ENCODE data around the gene UTP11.

UTP11 gene

GRCh38 chr1:38018864-38019343 lies 6.4 kb downstream of the UTP11 start:
- no peaks in the 10 kb centered on the region for H3K27me3 ChIP-seq (replicated peaks in 2 of 5; ENCODE audit: control insufficient read depth in 4 of 5, insufficient read depth in 5 of 5, low read length in 4 of 5)
- H3K9me3 ChIP-seq (ENCODE audit: control extremely low read depth in 1 of 5, control insufficient read depth in 4 of 5, insufficient read depth in 2 of 5, low read depth in 1 of 5, low read length in 4 of 5): no peaks in the 10 kb centered on the region
- peaks cover 0 to 20% (median 9%) of the 10 kb centered on the region in 4 experiments for H3K4me1 ChIP-seq (ENCODE audit: control extremely low read depth in 1 of 4, control insufficient read depth in 4 of 4, insufficient read depth in 4 of 4, low read length in 3 of 4)
- peaks cover 22 to 86% (median 65%) of the 10 kb centered on the region in 4 experiments for H3K36me3 ChIP-seq (ENCODE audit: control insufficient read depth in 4 of 4, insufficient read depth in 4 of 4, low read length in 3 of 4)
- ChIA-PET POLR2A (interaction anchor here (0.6 to 1.4 kb wide), 5 partner anchors 19 to 28 kb away, joined by 3 to 7 read pairs (median 4); no protein-coding TSS in a partner anchor), CTCF (interaction anchor here (0.9 to 23.3 kb wide), 7 partner anchors 9 to 818 kb away, joined by 3 to 445 read pairs (median 8); partner anchors contain the start of gene SF3A3)
- H3K4me3 ChIP-seq (ENCODE audit: control insufficient read depth in 1 of 7, extremely low read depth in 1 of 7, insufficient read depth in 4 of 7, low read depth in 2 of 7, low read length in 6 of 7): no peak overlapping the region
- H3K27ac ChIP-seq (ENCODE audit: insufficient read depth in 1 of 2, low read depth in 1 of 2, low read length in 2 of 2, poor library complexity in 1 of 2, severe bottlenecking in 2 of 2): no peak overlapping the region
- WGBS (ENCODE audit: insufficient coverage): 87% methylated on average over 4 of the region's 6 CpGs
- DNase-seq: peak in 2 of 3 donors; percentile 71 to 75

GRCh38 chr1:38020396-38020795 lies 7.9 kb downstream of the UTP11 start:
- CTCF ChIA-PET: interaction anchor here (0.6 to 23.3 kb wide), 8 partner anchors 8 to 817 kb away, joined by 3 to 445 read pairs (median 13); partner anchors contain the start of gene SF3A3
- 100% methylated on average over 2 of the region's 2 CpGs for WGBS (ENCODE audit: insufficient coverage)
- DNase-seq: no peak
- H3K27ac ChIP-seq (ENCODE audit: insufficient read depth in 1 of 2, low read depth in 1 of 2, low read length in 2 of 2, poor library complexity in 1 of 2, severe bottlenecking in 2 of 2): no peak overlapping the region
- POLR2A ChIA-PET: interaction anchor here (0.6 kb wide), 1 partner anchor 15 kb away, joined by 5 read pairs; the partner anchor contains the start of gene FHL3
- no peaks in the 10 kb centered on the region for H3K27me3 ChIP-seq (replicated peaks in 2 of 5; ENCODE audit: control insufficient read depth in 4 of 5, insufficient read depth in 5 of 5, low read length in 4 of 5)
- H3K4me1 ChIP-seq (ENCODE audit: control extremely low read depth in 1 of 4, control insufficient read depth in 4 of 4, insufficient read depth in 4 of 4, low read length in 3 of 4): peaks cover 0 to 10% (median 3%) of the 10 kb centered on the region in 4 experiments
- no peak overlapping the region for H3K4me3 ChIP-seq (ENCODE audit: control insufficient read depth in 1 of 7, extremely low read depth in 1 of 7, insufficient read depth in 4 of 7, low read depth in 2 of 7, low read length in 6 of 7)
- peaks cover 22 to 89% (median 73%) of the 10 kb centered on the region in 4 experiments for H3K36me3 ChIP-seq (ENCODE audit: control insufficient read depth in 4 of 4, insufficient read depth in 4 of 4, low read length in 3 of 4)
- no peaks in the 10 kb centered on the region for H3K9me3 ChIP-seq (ENCODE audit: control extremely low read depth in 1 of 5, control insufficient read depth in 4 of 5, insufficient read depth in 2 of 5, low read depth in 1 of 5, low read length in 4 of 5)

DNA sequence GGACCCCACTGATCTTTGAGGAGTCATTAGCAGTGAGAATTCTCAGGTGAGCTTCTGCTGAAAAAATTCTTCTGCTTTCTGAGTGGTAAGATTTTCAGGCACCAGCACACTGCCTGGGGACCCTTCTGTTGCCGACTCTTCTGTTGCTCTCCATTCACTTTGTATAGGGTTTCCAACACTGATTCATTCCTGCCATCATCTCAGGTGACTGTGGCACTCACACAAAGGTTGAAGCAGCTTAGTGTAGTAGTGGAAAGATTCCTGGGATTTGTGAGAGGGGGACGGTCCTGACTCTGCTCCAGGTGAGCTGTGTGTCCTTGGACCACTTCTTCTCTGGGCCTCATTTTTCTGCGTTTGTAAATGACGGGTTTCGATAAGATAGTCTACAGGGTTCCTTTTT lies 9.4 kb downstream of the UTP11 start:
- ChIA-PET POLR2A (no interaction called here), CTCF (interaction anchor here (3.4 to 23.3 kb wide), 3 partner anchors 13 to 25 kb away, joined by 18 to 445 read pairs (median 25); partner anchors contain the start of gene SF3A3)
- Histone ChIP-seq H3K9me3 (ENCODE audit: control extremely low read depth in 1 of 5, control insufficient read depth in 4 of 5, insufficient read depth in 2 of 5, low read depth in 1 of 5, low read length in 4 of 5) (no peaks in the 10 kb centered on the region), H3K36me3 (ENCODE audit: control insufficient read depth in 4 of 4, insufficient read depth in 4 of 4, low read length in 3 of 4) (peaks cover 22 to 83% (median 68%) of the 10 kb centered on the region in 4 experiments), H3K27ac (ENCODE audit: insufficient read depth in 1 of 2, low read depth in 1 of 2, low read length in 2 of 2, poor library complexity in 1 of 2, severe bottlenecking in 2 of 2) (no peak overlapping the region), H3K4me1 (ENCODE audit: control extremely low read depth in 1 of 4, control insufficient read depth in 4 of 4, insufficient read depth in 4 of 4, low read length in 3 of 4) (peaks cover 3 to 18% (median 9%) of the 10 kb centered on the region in 4 experiments), H3K27me3 (replicated peaks in 2 of 5; ENCODE audit: control insufficient read depth in 4 of 5, insufficient read depth in 5 of 5, low read length in 4 of 5) (no peaks in the 10 kb centered on the region), H3K4me3 (ENCODE audit: control insufficient read depth in 1 of 7, extremely low read depth in 1 of 7, insufficient read depth in 4 of 7, low read depth in 2 of 7, low read length in 6 of 7) (no peak overlapping the region)
- no peak for DNase-seq
- 100% methylated on average over 5 of the region's 5 CpGs for WGBS (ENCODE audit: insufficient coverage)

GRCh38 chr1:38022810-38023209 lies 10.3 kb downstream of the UTP11 start:
- POLR2A ChIA-PET: no interaction called here
- no peak overlapping the region for H3K4me3 ChIP-seq (ENCODE audit: control insufficient read depth in 1 of 7, extremely low read depth in 1 of 7, insufficient read depth in 4 of 7, low read depth in 2 of 7, low read length in 6 of 7)
- H3K27ac ChIP-seq (ENCODE audit: insufficient read depth in 1 of 2, low read depth in 1 of 2, low read length in 2 of 2, poor library complexity in 1 of 2, severe bottlenecking in 2 of 2): no peak overlapping the region
- peaks cover 22 to 75% (median 61%) of the 10 kb centered on the region in 4 experiments for H3K36me3 ChIP-seq (ENCODE audit: control insufficient read depth in 4 of 4, insufficient read depth in 4 of 4, low read length in 3 of 4)
- H3K4me1 ChIP-seq (ENCODE audit: control extremely low read depth in 1 of 4, control insufficient read depth in 4 of 4, insufficient read depth in 4 of 4, low read length in 3 of 4): peaks cover 3 to 27% (median 11%) of the 10 kb centered on the region in 4 experiments
- 100% methylated on average over 2 of the region's 3 CpGs for WGBS (ENCODE audit: insufficient coverage)
- no peaks in the 10 kb centered on the region for H3K9me3 ChIP-seq (ENCODE audit: control extremely low read depth in 1 of 5, control insufficient read depth in 4 of 5, insufficient read depth in 2 of 5, low read depth in 1 of 5, low read length in 4 of 5)
- CTCF ChIA-PET: interaction anchor here (1.1 to 23.3 kb wide), 5 partner anchors 9 to 133 kb away, joined by 3 to 445 read pairs (median 14); partner anchors contain the start of gene SF3A3
- no peaks in the 10 kb centered on the region for H3K27me3 ChIP-seq (replicated peaks in 2 of 5; ENCODE audit: control insufficient read depth in 4 of 5, insufficient read depth in 5 of 5, low read length in 4 of 5)
- DNase-seq: no peak

DNA sequence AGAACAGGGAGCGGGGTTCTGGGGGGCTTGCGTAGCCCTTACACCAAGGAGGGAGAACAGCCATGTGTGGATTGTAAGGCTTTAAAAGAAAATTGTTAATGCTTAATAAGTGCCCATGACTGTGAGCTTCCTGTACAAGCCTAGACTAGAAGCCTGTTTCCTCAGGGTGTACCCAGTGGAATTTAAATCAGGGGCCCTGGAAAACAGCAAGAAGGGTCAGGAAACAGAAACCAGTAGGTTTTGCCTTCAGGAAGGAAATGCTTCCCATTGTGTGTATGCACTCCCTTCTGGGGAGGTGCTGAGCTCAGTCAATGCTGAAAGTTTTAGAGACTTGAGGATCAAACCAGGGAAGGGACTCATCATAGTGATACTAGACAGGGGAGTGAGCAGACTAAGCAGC lies 12.7 kb downstream of the UTP11 start:
- no peak overlapping the region for H3K27ac ChIP-seq (ENCODE audit: insufficient read depth in 1 of 2, low read depth in 1 of 2, low read length in 2 of 2, poor library complexity in 1 of 2, severe bottlenecking in 2 of 2)
- ChIA-PET POLR2A (interaction anchor here (0.5 to 0.6 kb wide), 2 partner anchors 28 to 805 kb away, joined by 3 to 8 read pairs; no protein-coding TSS in a partner anchor), CTCF (interaction anchor here (0.5 to 23.3 kb wide), 5 partner anchors 9 to 810 kb away, joined by 3 to 445 read pairs (median 5); partner anchors contain the start of gene SF3A3)
- no peak overlapping the region for H3K4me3 ChIP-seq (ENCODE audit: control insufficient read depth in 1 of 7, extremely low read depth in 1 of 7, insufficient read depth in 4 of 7, low read depth in 2 of 7, low read length in 6 of 7)
- H3K36me3 ChIP-seq (ENCODE audit: control insufficient read depth in 4 of 4, insufficient read depth in 4 of 4, low read length in 3 of 4): peaks cover 17 to 54% (median 43%) of the 10 kb centered on the region in 4 experiments
- DNase-seq: no peak
- H3K9me3 ChIP-seq (ENCODE audit: control extremely low read depth in 1 of 5, control insufficient read depth in 4 of 5, insufficient read depth in 2 of 5, low read depth in 1 of 5, low read length in 4 of 5): no peaks in the 10 kb centered on the region
- peaks cover 3 to 51% (median 22%) of the 10 kb centered on the region in 4 experiments for H3K4me1 ChIP-seq (ENCODE audit: control extremely low read depth in 1 of 4, control insufficient read depth in 4 of 4, insufficient read depth in 4 of 4, low read length in 3 of 4)
- 100% methylated on average over 2 of the region's 2 CpGs for WGBS (ENCODE audit: insufficient coverage)
- H3K27me3 ChIP-seq (replicated peaks in 2 of 5; ENCODE audit: control insufficient read depth in 4 of 5, insufficient read depth in 5 of 5, low read length in 4 of 5): no peaks in the 10 kb centered on the region

DNA sequence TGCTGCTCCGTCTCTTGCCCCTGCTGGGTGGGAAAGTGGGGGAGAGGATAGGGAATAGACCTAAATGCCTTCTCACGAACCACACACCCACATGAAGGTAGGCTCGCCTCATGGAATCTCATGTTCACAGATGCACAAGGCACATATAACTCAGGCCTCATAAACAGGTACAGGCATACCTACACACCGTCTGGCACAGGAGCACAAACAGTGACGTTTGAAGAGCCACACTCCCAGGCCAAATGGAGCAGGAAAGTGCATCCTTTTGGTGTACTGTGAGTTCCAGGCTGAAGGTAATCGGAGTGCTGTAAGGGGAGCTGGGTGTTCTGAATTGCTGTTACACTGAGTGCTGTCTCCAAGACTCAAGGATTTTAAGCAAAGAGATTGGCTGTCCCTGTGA lies 13.1 kb downstream of the UTP11 start:
- no peaks in the 10 kb centered on the region for H3K27me3 ChIP-seq (replicated peaks in 2 of 5; ENCODE audit: control insufficient read depth in 4 of 5, insufficient read depth in 5 of 5, low read length in 4 of 5)
- H3K4me3 ChIP-seq (ENCODE audit: control insufficient read depth in 1 of 7, extremely low read depth in 1 of 7, insufficient read depth in 4 of 7, low read depth in 2 of 7, low read length in 6 of 7): no peak overlapping the region
- peaks cover 14 to 50% (median 40%) of the 10 kb centered on the region in 4 experiments for H3K36me3 ChIP-seq (ENCODE audit: control insufficient read depth in 4 of 4, insufficient read depth in 4 of 4, low read length in 3 of 4)
- WGBS (ENCODE audit: insufficient coverage): 100% methylated on average over 3 of the region's 6 CpGs
- no peak for DNase-seq
- POLR2A ChIA-PET: interaction anchor here (0.6 to 0.9 kb wide), 2 partner anchors 32 to 804 kb away, joined by 3 to 8 read pairs; no protein-coding TSS in a partner anchor
- no peaks in the 10 kb centered on the region for H3K9me3 ChIP-seq (ENCODE audit: control extremely low read depth in 1 of 5, control insufficient read depth in 4 of 5, insufficient read depth in 2 of 5, low read depth in 1 of 5, low read length in 4 of 5)
- H3K4me1 ChIP-seq (ENCODE audit: control extremely low read depth in 1 of 4, control insufficient read depth in 4 of 4, insufficient read depth in 4 of 4, low read length in 3 of 4): peaks cover 3 to 55% (median 27%) of the 10 kb centered on the region in 4 experiments
- CTCF ChIA-PET: interaction anchor here (1.1 to 23.3 kb wide), 8 partner anchors 7 to 809 kb away, joined by 4 to 445 read pairs (median 6); partner anchors contain the start of gene SF3A3
- no peak overlapping the region for H3K27ac ChIP-seq (ENCODE audit: insufficient read depth in 1 of 2, low read depth in 1 of 2, low read length in 2 of 2, poor library complexity in 1 of 2, severe bottlenecking in 2 of 2)
